NCI-H1930 (cell line): ENCODE measurements around the gene SPOCD1.

ENCODE experiments used
- DNase-seq, 2 experiments: peaks; one replicate each; lab custom pipeline; 2025; lab: John Stamatoyannopoulos, UW

The SPOCD1 gene

DNA sequence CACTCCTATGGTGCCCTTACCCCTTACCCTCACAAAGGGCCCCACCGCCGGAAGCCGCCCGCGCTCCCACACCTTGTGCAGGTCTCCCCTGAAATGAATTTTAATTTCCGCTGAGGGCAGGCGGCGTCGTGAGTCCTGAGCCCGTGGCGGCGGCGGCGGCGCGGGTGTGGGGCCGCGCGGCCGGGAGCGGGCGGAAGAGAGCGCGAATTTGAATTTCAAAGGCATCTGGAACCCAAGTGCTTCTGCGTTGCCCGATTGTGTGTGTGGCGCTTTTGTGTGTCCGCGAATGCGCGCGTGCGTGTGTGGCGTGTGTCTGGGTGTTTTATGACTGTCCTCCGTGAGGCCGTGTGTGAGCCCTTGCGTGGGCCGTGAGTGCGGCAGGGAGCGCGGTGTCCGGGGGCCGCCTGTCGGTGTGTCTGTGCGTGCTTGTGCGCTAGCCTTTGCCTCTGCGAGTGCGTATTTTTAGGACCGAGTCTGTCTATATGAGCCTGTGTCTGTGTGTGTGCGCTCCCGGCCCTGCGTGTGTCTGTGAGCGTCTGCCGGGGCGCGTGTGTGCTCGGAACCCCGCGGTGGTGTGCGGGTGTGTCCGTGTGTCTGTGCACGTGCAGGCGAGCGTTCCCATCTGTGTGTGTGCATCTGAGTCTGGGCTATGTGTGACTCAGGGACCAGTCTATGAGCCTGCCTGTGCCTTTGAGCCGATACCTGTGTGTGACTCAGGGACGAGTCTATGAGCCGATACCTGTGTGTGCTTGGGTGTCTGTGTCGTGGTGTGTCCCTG lies 43.7 kb downstream of the SPOCD1 start:
- no peak for DNase-seq

GRCh38 chr1:31769720-31770390 lies 46.0 kb downstream of the SPOCD1 start:
- DNase-seq = no peak

- no peak for DNase-seq
These were observed 46.7 kb downstream of the SPOCD1 start for GRCh38 chr1:31768939-31769704.

- no peak for DNase-seq
These were observed 47.4 kb downstream of the SPOCD1 start for GRCh38 chr1:31768407-31768907.

GRCh38 chr1:31767225-31767624 lies 48.6 kb downstream of the SPOCD1 start:
- DNase-seq = no peak

DNA sequence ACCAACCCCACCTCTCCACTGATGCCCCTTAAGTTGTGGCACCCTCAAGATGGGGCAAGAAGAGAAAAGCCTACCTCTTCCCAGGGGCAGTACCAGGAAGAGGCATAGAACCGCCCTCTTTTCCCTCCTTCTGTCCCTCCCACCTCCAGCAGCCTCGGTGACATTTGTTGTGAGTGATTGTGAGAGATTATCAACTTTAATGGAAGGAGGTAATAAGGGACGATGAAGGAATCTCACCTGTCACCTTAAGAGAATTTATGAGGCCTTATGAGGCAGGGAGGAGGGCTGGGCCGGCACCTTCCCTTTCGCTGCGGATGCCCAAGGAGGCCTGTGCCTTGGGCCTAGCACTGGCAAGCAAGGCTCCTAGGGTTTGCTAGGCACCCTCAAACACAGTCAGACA lies 50.3 kb downstream of the SPOCD1 start:
- DNase-seq = no peak

- DNase-seq = peak; percentile 19 to 26
These were observed 50.8 kb downstream of the SPOCD1 start for GRCh38 chr1:31765041-31765467.

- peak; percentile 35 to 60 for DNase-seq
These were observed 51.3 kb downstream of the SPOCD1 start, which contains the start of gene ADGRB2 for GRCh38 chr1:31764312-31765040. TSS of gene ADGRB2 (minus strand) at chr1:31764340. CDS start at chr1:31757221, 7,119 bp downstream.

DNA sequence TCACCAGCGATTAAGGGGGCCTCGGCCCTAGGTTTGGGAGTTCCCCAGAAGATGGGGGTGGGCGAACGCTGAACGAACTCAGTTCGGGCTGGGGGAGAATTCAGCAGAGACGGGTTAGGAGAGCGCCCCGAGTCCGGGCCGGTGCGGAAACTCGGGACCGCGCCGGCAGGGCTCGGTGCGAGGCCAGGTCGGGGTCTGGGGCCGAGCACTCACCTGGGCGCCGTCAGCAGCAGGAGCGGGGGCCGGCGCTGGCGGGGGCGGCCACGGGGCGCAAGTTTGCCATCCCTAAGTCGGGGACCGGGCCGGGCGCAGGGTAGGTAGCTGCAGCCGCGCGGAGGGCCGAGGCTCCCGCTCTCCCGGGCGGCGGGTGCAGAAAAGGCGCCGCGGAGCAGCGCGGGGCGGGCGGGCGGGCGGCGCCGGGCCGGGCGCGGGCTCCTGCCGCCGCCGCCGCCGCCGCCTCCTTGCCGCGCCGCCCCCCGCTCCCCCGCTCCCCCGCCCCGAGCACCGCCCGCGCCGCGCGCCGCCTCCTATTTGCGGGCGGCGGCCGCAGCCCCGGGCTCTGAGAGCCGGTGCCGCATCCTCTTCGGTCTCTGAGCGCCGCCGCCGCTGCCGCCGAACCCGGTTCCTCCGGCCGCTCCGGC lies 52.0 kb downstream of the SPOCD1 start:
- DNase-seq = no peak

DNA sequence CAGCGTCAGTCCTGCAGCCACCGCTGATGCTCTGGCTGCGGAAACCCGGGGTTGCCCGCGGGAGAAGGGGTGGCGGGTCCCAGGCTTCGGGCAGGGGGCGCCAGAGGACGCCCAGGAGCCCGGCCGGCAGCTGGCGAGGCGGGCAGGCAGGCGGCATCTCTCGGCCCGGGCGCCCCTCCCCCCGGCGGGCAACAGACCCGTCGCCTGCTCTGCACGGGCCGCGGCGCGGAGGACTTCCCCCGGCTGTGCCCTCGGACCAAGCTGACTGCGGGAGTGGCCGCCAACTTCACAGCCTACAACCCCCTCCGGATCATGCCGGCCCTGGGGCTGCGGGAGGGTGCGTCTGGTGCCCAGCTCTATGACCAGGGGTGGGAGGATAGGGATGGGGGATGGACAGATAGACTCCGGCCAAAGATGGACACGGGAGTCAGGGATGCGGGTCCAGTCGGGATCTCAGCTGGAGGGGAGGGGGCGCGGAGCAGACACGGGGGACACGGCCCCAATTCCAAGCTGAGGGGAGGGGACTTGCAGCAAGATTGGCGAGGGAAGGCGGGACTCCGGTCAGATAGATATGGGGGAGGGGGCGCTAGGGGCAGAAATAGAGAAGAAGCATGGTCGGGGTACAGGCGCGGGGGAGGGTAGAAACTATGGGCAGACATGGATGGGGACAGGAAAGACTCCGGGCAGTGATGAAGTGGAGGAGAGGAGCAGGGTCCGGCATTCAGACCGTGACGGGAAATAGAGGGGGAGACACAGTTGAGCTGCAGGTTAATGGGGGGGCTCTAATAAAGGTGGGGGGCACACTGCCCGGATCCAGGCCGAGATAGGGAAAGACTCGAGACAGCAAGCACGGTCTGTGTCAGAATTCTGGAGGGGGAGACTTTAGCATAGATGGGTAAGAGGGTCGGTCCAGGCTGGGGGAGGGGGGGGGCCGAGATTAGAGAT lies 52.8 kb downstream of the SPOCD1 start:
- peak; percentile 56 to 73 for DNase-seq

- DNase-seq = no peak
These were observed 53.5 kb downstream of the SPOCD1 start for GRCh38 chr1:31762323-31762722.

DNA sequence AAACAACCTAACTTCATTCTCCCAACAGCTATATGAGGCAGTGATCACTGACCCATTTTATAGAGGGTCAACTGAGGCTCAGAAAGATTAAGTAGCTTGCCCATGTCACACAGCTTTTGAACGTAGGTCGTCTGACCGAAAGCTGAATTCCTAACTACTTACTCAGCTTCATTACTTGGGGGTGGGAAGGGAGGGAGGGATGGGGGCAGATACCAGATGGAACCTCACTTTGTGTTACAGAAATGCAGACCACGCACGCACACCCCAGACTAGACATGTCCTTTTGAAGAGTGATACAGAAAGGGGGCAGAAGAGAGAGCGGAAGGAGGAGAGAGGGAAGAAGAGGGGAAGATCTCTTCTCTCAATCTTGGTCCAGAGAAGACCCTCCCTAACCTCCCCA lies 53.9 kb downstream of the SPOCD1 start:
- no peak for DNase-seq

GRCh38 chr1:31760471-31761470 lies 55.1 kb downstream of the SPOCD1 start:
- peak in 1 of 2 experiments; percentile 13 for DNase-seq

DNA sequence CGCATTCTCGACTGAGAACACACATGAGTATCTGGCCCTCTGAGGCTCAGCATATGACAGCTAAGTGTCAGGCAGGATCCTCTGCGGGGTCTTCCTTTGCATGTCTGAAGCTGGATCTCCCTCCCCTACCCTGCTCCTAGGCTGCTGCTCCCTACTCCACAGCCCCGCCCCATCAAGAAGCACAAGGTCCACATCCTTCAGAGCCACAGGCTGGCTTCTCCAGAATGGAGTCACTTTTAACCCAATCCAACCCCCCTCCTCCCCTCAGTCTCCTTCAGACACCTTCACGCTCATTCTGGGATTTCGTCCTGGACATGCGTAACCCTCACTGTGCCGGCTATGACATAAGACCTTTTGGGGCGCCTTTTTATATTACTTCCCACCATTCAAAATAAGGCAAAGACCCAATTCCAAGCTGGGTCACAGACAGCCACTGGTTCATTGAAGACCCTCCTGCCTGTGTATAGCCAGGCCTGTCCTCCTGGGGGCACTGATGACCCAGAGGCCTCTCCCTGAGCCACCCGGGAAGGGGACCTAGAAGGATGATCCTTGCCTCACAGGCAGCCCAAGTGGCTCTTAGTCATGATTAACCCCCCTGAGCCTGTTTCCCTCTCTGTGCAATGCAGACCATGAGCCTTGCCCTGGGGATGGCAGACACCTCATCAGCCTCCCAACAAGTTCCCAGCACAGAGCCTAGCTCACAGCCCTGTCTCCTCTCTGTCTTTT lies 56.4 kb downstream of the SPOCD1 start:
- no peak for DNase-seq

GRCh38 chr1:31758823-31759222 lies 57.0 kb downstream of the SPOCD1 start:
- no peak for DNase-seq

- DNase-seq = no peak
These were observed 57.8 kb downstream of the SPOCD1 start for GRCh38 chr1:31757989-31758388.

- no peak for DNase-seq
These were observed 58.6 kb downstream of the SPOCD1 start for GRCh38 chr1:31757204-31757679.

DNA sequence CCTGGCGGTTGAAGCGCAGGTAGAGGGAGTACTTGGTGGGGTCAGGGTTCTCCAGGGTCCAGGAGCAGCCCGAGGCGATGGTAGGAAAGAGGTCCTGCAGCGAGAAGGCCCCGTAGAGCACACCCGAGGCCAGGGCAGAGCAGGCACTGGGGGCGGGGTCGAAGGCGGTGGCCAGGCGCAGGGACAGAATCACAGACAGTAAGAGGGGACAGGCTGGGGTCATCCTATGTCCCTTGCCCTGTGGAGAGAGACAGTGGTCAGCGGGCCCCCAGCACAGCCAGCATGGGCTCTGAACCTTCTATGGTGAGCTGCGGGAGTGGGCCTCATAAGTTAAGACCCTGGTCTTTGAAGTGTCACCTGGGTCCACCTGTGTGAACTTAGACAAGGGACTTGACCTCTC lies 59.2 kb downstream of the SPOCD1 start:
- no peak for DNase-seq
